Measurements from ENCODE around the gene RABAC1.

RABAC1 gene

DNA sequence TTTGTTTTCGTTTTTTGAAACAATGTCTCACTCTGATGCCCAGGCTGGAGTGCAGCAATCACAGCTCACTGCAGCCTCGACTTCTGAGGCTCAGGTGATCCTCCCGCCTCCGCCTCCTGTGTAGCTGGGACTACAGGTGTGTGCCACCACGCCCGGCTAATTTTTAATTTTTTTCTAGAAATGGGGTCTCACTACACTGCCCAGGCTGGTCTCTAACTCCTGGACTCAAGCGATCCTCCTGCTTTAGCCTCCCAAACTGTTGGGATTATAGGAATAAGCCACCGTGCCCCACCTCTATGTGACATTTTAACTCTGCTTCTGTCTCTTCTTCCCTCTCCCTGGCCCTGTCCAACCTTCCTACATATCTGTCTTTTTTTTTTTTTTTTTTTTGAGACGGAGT, 29.8 kb upstream of the RABAC1 start:
- DNase-seq: no peak

DNA sequence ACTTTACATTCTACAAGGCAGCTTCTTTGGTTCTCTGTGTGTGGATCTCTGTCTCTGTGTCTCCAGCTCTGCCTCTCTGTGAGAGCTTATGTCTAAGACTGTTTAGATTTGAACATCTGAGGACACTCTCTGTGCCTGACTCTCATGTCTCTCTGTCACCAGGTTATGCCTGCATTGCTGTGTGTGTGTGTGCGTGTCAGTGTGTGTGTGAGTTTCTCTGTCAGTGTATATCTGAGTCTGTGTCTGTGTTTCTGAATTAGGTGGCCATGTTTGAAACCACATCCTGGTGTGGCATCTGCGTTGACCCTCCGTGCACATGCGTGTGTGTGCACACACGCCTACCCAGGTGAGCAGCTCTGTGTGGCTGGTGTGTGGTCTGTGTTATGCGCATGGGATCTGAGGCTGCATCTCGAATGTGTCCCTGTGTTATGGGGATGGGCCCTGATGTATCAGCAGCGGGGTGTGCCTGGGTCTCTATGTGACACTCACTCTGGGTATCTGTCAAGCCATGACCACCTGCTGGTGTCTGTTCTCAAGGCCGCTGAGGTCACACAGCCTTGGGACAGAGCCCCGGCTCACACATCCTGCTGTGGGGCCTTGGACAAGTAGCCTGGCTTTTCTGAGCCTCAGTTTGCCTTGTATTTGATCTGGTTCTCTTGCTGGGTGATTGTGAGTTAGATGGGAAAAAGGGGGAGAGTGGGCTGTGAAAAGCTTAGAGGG, 28.2 kb upstream of the RABAC1 start:
- no peak for DNase-seq

DNA sequence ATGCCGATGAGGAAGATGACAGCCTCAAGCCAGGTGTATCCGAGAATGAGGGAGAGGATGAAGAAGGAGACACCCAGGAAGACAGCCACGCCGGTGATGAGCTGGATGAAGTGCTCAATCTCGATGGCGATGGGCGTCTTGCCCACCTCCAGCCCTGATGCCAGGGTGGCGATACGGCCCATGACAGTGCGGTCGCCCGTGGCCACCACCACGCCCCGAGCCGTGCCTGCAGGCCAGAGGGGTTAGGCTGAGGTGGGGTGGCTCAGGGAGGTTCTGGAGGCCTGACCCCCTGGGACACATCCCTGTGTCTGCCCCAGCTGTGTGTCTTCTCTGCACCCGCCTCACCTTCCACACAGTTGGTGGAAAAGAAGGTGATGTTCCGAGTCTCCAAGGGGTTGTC, 25.8 kb upstream of the RABAC1 start:
- DNase-seq: no peak

DNA sequence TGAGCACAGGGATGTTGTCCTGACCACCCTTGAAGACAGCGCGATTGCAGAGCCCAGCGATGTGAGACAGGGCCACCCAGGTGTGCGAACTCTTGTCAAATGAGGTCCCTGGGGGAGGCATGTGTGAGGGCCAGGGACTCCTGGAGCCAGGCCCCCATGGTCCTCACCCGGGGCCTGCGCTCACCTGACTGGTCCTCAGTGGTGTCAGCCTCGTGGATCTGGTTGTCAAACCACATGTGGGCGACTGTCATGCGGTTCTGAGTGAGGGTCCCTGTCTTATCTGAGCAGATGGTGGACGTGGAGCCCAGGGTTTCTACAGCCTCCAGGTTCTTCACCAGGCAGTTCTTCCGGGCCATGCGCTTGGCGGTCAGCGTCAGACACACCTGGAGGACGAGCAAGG, 22.6 kb upstream of the RABAC1 start:
- no peak for DNase-seq

DNA sequence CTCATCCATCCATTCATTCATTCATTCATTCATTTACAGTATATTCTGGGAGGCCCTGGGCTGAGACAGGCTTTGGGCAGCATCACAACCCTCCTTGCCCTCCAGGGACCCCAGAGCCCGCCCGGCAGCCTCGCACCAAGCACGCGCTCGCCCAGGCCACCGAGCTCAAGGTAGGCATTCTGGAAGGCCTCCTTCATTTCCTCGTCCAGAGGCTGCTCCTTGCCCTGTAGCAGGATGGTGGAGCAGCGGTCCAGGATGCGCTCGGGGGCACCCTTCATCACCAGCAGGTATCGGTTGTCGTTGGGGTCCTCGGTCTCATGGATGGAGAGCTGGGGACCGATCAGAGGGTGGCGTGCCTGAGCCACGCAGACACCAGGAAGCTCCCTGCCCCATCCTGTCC, 19.3 kb upstream of the RABAC1 start:
- DNase-seq: no peak

DNA sequence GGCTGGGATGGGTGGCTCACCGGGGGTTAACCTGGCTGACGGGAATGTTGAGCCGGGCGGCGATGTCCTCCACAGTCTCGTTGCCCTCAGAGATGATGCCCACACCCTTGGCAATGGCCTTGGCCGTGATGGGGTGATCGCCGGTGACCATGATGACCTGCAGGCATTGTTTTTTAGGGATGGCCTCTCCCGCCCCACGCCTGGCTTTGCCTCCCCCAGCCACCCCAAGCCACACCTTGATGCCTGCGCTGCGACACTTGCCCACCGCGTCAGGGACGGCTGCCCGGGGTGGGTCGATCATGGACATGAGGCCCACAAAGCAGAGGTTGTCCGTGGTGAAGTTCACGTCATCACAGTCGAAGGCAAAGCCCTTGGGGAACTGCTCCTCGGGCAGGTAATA, 18.8 kb upstream of the RABAC1 start:
- no peak for DNase-seq

DNA sequence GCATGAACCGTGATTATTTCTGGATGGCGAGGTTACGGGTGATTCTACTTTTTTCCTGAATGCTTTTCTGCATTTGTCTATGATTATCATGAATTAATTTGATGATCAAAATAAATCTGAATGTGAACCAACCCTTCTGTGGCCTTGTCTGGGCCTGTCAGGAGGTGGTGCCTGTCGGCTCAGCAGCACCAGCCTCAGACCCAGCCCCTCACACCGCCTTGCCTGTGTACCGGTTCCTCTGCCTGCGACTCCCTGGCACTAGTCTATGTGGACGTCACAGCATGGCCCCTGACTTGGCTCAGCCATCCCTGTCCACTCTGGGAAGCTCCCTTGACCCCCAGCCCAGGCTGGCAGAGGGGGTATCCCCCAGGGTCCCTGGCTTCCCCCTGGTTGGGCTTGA, 15.5 kb upstream of the RABAC1 start:
- DNase-seq: no peak

DNA sequence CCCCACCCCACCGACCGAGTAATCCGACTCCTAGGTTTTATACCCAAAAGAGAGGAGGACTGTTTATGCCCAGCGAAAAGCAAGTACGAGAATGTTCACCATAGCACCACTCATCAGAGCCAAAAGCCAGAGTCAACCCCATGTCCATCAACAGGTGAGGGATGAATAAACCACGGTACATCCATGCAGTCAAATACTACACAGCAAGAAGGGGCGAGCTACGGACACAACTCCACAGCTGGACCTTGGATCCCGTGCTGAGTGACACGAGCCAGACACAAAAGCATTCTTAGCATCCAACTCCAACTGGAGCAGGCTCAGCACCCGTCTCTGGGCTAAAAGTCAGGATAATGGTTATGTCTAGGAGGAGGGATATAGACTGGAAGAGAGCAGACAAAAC, 12.2 kb upstream of the RABAC1 start:
- DNase-seq: no peak

DNA sequence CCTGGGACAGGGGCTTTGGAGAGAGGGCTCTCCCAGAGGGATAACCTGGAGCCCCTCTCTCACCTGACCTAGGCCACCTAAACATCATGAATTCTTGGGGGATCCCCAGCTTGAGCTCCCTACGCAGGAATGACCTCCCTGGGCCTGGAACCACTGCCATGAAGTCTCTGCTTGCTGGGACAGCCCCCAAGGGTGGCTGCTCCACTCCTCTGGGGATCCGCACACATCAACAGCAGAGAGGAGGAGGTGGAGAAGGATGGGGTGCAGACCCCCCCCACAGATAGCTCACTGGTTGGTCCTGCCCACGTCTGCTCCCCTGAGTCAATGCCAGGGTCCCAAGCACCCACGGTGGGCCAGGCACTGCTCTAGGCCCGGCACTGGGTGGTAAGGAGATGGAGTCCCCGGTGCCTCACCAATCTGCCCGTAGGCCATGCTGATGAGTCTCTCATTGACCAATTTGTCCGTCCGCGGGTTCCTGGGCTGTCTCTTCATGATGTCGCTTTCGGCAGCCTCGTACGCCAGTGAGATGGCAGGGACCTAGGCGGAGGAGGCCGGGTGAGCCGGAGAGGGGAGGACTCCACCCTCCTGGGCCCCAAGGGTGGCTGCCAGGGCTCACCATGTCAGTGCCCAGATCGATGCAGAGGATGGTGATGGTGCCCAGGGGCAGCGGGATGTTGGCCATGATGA, 10.8 kb upstream of the RABAC1 start:
- no peak for DNase-seq

DNA sequence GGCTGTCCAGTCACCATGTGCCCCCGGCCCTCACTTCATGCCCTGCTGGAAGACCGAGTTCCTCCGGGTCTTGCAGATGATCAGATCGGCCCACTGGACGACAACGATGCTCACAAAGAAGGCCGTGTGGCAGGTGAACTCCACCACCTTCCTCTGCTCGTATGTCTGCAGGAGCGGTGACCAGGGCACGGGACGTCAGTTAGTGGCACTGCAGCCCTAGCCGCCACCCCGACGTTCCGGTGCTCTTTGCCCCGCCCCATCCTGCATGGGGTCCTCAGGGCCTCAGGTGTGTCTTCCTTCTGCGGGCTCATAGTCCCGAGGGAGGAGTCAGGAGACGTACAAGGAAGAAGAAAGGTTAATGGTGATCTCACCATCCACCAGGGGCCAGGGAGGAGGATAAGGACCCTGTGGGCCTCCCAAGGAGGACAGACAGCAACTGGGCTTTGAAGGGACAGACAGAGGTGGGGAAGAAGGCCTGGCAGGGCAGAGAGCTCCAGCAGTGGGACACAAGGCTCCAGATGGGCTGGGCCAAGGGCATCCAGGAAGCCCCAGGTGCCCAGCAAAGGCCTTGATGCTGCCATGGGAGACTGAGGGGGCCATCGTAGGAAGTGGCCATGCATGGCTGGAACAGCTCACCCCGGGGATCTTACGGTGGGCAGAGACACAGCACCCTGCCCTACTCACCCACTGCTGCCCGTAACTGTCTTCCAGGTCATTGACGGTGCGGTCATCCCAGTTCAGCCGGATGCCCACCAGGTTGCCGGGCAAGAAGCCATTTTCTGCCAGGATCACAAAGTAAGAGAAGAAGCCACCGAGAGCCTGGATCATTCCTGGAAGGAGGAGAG, 9.9 kb upstream of the RABAC1 start:
- no peak for DNase-seq

DNA sequence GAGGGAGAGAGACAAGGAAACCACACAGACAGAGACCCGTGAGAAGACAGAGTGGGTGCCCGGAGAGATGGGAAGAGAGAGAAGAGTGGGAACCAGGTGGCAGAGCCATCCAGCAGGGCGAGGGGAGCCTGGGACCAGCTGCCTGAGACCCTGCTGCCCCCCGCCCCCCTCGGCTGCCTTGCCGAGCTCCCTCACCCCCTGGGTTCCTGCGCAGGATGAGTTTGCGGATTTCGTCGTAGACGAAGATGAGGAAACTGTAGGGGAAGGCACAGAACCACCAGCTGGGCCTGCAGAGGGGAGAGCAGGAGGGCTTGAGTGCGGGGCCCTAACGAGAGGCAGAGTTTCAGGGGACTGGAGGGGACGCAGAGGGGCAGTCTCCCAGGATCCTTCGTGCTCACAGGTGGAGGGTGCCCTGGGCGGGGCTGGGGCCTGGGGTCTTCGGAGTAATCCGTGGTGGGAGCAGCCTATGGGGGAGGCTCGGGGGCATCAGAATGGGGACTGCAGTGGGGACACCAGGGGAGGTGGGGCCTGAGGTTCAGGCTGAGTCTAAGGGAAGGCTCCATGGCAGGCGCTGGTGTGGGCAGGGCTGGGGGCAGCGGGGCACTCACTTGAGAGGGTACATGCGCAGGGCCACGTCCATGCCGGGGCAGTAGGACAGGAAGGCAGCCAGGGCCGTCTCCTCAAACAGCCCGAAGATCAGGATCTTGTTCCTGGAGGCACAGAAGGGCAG, 8.1 kb upstream of the RABAC1 start:
- peak in 2 of 4 experiments; percentile 14 to 19 for DNase-seq

DNA sequence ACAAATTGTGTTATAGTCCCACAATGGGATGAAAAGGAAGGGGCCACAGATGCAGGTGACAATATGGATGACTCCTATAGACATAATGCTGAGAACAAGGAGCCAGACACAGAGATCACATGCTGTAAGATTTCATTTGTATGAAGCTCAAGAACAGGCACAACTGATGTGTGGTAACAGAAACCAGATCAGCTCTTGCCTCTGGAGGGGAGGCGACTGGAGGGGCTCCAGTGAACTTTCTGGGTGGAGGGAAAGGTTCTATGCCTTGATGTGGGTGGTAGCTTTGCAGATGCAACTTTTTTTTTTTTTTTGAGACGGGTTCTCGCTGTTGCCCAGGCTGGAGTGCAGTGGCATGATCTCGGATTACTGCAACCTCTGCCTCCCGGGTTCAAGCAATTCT, 6.0 kb upstream of the RABAC1 start:
- DNase-seq: no peak

DNA sequence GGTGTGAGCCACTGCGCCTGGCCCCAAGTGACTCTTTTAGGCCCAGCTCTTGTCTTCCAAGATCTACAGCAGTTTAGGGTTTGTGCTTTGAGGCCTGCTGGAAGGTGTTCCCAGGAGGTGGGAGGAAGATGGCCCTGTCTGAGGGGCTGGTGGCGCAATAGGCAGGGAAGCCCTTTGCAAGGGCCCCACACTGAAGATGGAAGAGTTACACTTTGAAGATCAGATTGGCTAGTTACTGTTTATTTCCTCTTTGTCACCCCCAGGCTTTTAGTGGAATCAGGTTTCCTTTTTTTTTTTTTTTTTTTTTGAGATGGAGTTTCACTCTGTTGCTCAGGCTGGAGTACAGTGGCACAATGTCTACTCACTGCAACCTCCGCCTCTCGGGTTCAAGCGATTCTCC, 1.9 kb upstream of the RABAC1 start:
- DNase-seq: no peak

DNA sequence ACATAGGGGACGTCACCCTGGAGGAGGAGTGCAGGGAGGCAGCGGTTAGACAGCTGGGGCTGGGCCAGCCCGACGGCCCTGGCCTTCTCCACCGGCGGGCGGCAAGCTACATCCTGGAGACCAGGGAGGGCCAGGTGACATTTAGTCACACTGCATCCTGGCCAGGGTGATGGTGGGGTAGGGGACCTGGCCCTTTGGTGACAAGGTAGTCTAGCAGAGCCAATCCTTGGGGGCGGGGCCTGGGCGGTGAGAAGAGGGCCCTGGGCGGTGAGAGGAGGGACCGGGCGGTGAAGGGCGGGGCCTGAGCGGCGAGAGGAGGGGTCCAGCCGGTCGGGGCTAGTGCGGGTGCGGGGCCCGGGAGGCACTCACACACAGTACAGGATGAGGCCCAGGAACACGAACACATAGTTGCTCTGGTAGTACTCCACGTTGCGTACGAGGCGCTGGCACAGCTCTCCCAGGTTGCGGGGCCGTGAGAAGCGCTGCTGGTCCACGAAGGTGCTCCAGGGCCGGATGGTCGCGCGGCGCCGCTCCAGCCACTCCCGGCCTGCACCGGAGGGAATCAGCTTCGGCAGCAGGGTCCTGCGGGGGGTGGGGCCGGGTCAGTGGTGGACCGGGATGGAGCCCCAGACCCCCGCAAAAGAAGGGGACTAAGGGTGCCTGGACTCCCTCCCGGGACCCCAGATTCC, 610 bp downstream of the RABAC1 start:
- peak; percentile 54 to 83 (median 66) for DNase-seq

DNA sequence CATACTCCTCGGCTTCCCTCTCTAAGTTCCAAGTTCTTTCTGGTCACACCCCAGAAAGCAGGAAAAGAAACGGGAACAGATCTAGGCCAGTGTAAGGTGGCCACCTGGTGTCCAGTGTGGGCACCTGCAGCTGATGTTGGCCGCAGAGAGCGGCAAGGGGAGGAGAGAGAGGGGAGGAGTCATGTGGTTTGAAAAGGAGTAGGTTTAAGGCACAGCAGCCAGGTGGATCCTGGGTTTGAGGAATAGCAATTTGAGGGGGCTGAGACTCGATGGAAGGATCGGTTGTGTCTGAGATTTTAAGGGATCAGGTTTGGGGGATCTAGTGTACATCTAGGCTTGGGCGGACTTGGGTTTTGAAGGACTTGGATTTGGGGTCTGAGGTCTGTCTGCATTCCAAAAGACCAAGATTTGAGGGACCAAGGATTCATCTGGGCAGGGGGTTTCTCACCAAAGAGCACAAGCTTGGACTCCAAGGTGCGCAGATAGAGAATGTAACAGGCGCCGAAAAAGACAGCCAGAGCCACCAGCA, 1.2 kb downstream of the RABAC1 start:
- DNase-seq: peak; percentile 78 to 83 (median 82)

DNA sequence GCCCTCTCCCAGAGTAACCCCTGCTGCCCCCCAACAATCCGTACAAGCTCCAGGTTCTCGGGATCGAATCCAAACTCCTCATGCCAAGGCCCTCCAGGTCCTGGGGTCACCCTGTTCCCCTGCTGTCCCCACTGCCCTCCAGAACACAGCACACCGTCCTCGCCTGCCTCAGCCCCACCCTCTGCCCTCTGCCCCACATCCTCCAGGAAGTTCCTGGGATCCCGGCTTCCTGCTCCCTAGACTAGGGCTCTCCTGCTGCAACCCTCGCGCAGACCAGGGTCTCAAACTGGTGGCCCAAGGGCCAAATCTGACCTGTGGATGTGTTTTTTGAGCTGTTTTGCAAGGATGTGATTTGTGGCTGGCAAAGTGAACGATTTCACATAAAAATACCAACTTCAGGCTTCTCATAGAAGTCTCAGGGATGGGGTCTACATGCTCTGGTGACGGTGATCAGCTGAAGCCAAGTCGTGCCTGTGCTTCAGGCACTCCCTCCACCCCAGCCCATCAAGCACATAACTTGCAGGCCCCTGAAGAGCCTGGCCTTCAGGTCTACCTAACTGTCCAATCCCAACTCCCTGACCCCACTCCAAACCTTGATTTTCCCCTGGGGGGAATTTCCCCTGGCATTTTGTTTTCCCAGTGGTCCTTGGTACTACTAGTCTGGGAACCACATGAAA, 1.8 kb downstream of the RABAC1 start:
- no peak for DNase-seq

DNA sequence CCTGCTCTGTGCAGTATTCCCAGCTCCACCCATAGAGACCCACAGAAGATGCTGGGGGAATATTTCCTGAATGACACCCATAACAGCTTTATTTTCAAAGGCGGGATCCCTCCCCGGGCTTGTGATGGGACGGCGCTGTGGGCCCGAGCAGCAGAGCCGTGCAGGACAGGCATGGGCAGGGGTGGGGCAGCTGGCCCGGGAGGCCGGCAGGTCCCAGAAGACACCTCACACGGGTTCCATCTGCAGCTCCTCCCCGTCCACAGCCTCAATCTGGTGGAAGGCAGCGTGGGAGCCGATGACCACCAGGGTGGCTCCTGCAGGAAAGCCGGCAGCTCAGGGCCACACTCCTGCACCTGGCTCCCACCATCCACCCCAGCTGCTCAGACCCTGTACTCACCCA, 2.5 kb downstream of the RABAC1 start:
- DNase-seq: no peak

DNA sequence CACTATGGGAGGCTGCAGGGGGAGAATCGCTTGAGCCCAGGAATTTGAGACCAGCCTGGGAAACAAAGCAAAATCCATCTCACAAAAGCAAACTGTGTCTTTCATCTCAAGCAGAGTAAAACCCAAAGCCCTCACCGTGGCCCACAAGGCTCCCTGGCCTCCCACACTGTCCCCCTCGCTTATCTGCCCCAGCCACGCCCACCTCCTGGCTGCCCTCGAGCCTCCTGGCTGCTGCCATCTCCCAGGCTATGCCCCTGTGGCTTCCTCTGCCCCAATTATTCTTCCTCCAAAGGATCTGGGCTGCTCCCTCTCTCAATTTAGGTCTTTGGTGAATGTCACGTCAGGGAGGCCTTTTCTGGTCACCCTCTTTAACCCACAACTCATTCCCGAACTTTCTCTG, 3.6 kb downstream of the RABAC1 start:
- DNase-seq: no peak

DNA sequence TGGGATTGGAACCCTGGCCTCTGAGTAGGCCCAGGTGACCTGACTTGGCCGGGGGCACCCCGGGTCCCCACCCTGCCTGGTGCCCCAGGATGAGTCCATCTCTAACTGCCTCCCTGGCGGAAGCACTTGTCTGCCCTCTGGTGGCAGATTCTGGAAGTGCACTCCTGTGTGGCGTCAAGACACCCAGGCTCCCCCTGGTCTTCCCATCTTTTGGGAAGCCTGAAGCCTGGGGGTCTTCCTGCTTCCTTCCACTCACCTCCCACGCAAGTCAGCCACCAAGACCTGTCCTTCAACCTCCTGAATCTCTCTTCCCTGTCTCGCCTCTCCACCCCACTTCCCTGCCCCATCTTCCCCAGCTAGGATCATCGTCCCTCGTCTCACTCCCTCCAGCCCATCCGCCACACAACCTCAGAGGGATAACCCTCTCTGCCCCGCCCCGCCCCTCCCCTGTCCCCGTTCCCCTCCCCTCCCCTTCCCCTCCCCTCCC, 7.4 kb downstream of the RABAC1 start:
- DNase-seq: peak; percentile 81 to 91 (median 87)

DNA sequence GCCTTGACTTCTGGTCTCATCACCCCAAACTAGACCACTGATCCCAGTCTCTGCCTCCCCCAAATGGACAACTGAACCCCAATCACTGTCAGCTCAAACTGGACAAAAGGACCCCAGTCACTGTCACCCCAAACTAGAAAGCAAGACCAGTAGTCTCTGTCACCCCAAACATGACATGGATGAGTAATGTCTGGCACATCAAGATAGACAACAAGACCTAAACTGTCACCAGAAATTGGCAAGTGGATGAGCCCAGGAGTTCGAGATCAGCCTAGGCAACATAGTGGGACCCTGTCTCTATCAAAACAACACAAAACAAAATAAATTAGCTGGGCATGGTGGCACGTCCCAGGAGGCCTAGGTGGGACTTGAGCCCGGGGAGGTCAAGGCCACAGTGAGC, 12.0 kb downstream of the RABAC1 start:
- DNase-seq: no peak

DNA sequence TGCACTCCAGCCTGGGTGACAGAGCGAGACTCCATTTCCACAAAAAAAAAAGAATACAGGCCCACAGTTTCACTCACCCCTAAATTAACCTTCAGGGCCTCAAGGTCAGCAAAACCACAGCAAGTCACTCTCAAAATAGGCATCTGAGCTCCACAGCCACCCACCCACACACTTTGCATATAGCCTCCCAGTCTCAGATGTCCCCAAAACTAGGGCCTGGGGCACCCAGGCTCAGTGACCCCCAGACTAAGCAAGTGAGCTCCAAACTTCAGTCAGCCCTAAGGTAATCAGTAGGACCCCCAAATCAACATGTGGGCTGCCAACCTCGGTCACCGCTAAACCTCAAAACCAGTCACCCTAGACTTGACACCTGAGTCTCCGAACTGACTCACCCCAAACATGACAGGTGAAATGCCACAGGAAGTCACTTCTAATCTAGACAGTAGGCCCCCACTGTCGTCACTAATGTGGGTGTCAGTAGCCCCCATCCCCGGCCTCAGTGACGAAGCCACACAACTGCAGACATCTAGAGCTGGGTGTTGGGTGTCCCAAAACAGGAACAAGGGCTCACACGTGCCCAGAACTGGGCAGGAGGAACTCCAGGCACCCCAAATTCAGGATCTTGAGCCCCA, 13.9 kb downstream of the RABAC1 start:
- peak in 2 of 4 experiments; percentile 37 to 39 for DNase-seq
